ENCODE results near the gene PHF21B.
A peak's percentile ranks its signal among the peaks of the same experiment; 100 is the strongest.

PHF21B gene

GRCh38 chr22:45007391-45008185 is 2.2 kb downstream of the PHF21B start:
- in situ Hi-C loops (cut with MboI; ENCODE audit: low sequenced_read_pairs), result no loop called here
- Histone ChIP-seq H3K4me3 (peak overlapping the region; percentile 72), H3K4me1 (peaks cover 3% of the 10 kb centered on the region; the same call in 1 of the 2 replicates), H3K27me3 (ENCODE audit: low read depth) (no peaks in the 10 kb centered on the region), H3K9me3 (no peaks in the 10 kb centered on the region), H3K36me3 (replicated peaks) (peaks cover 7% of the 10 kb centered on the region; the same call in 1 of the 2 replicates)
- DNase-seq (ENCODE audit: low spot score in 2 of 2), result peak; percentile 57 to 90

DNA sequence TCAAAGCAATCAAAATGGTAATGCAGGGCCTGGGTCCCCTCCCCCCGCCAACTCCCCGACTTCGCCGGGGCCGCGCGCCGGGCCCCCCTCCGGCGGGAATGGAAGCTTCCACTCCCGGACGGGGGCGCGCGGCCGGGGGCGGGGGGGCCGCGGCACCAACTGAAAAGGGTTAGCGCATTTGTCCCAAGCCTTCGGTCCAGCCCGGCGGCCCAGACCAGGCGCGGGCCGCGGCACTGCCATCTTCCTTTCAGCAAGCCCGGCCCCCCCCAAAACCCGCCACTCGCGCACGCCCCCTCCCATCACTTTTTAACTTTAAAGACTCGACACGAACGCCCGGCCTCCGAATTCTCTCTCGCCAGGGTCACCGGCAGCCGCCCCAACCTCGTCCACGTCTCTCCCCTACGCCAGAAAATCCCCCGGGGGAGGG is 2.8 kb downstream of the PHF21B start:
- Histone ChIP-seq H3K4me3 (peak overlapping the region; percentile 45), H3K36me3 (replicated peaks) (peaks cover 7% of the 10 kb centered on the region; the same call in 1 of the 2 replicates), H3K9me3 (no peaks in the 10 kb centered on the region), H3K27me3 (ENCODE audit: low read depth) (no peaks in the 10 kb centered on the region), H3K4me1 (peaks cover 3% of the 10 kb centered on the region; the same call in 1 of the 2 replicates)
- in situ Hi-C loops (cut with MboI; ENCODE audit: low sequenced_read_pairs), result no loop called here
- DNase-seq (ENCODE audit: low spot score in 2 of 2), result peak; percentile 20 to 76

GRCh38 chr22:45006111-45006963 is 3.5 kb downstream of the PHF21B start:
- H3K4me1 ChIP-seq, result peaks cover 3% of the 10 kb centered on the region; the same call in 1 of the 2 replicates
- in situ Hi-C loops (cut with MboI; ENCODE audit: low sequenced_read_pairs), result no loop called here
- peak overlapping the region; percentile 45 for H3K4me3 ChIP-seq
- H3K36me3 ChIP-seq (replicated peaks), result peaks cover 11% of the 10 kb centered on the region
- no peaks in the 10 kb centered on the region for H3K9me3 ChIP-seq
- peak; percentile 36 to 40 for DNase-seq (ENCODE audit: low spot score in 2 of 2)
- H3K27me3 ChIP-seq (ENCODE audit: low read depth), result no peaks in the 10 kb centered on the region

GRCh38 chr22:45001653-45002052 is 8.2 kb downstream of the PHF21B start:
- H3K9me3 ChIP-seq, result no peaks in the 10 kb centered on the region
- no peaks in the 10 kb centered on the region for H3K27me3 ChIP-seq (ENCODE audit: low read depth)
- DNase-seq (ENCODE audit: low spot score in 2 of 2), result no peak
- in situ Hi-C loops (cut with MboI; ENCODE audit: low sequenced_read_pairs), result no loop called here
- no peak overlapping the region for H3K4me3 ChIP-seq
- no peaks in the 10 kb centered on the region; the same call in 1 of the 2 replicates for H3K4me1 ChIP-seq
- H3K36me3 ChIP-seq (replicated peaks), result peaks cover 12% of the 10 kb centered on the region

GRCh38 chr22:45000330-45000729 is 9.5 kb downstream of the PHF21B start:
- Histone ChIP-seq H3K36me3 (replicated peaks) (peaks cover 12% of the 10 kb centered on the region), H3K27me3 (ENCODE audit: low read depth) (no peaks in the 10 kb centered on the region)
- DNase-seq (ENCODE audit: low spot score in 2 of 2), result no peak

GRCh38 chr22:44999687-45000086 is 10.1 kb downstream of the PHF21B start:
- H3K9me3 ChIP-seq, result no peaks in the 10 kb centered on the region
- no peaks in the 10 kb centered on the region for H3K27me3 ChIP-seq (ENCODE audit: low read depth)
- no peak overlapping the region for H3K4me3 ChIP-seq
- peaks cover 8% of the 10 kb centered on the region for H3K36me3 ChIP-seq (replicated peaks)
- in situ Hi-C loops (cut with MboI; ENCODE audit: low sequenced_read_pairs), result no loop called here
- no peaks in the 10 kb centered on the region for H3K4me1 ChIP-seq
- DNase-seq (ENCODE audit: low spot score in 2 of 2), result no peak

More at GRCh38 chr22:45000330-45000729, 9.5 kb downstream of the PHF21B start:
- in situ Hi-C loops (cut with MboI; ENCODE audit: low sequenced_read_pairs), result no loop called here
- no peaks in the 10 kb centered on the region for H3K9me3 ChIP-seq
- H3K4me1 ChIP-seq, result no peaks in the 10 kb centered on the region
- H3K4me3 ChIP-seq, result no peak overlapping the region

DNA sequence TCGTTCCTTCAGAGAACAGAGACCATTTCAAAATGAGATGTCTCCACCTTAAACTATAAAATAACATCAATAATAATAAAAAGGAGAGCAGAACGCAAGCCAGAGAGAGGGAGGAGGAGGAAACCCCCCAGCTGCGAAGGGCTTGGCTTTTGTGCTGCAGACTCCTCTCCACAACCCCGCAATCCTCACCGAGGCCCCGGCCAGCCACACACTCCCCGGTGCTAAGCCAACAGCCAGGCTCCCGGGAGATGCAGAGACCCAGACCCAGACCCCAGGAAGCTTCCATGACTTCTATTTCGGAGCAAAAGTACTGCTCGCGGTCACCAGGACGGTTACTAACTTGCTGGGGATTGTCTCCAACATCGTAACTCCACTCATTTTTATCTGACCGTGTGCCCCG is 10.6 kb downstream of the PHF21B start:
- no peak for DNase-seq (ENCODE audit: low spot score in 2 of 2)
- H3K36me3 ChIP-seq (replicated peaks), result peaks cover 5% of the 10 kb centered on the region
- in situ Hi-C loops (cut with MboI; ENCODE audit: low sequenced_read_pairs), result no loop called here

DNA sequence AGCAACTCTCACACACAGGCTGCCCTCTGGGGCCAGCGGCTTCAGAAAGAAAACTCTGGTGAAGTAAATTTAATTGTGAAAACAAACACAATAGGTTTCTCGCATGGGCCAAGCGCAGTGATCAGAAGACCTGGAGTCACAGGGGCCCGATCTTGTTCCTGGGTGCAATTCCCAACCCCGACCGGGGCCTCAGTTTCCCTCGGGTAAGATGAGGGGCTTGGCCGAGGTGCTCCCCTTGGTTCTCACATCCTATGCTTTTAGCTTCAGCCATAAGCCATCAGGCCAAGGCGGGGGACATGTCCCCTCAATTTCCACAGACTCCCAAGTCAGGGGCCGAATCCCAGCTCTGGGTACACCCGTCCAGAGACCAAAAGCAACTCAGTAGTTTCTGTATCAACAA is 11.5 kb downstream of the PHF21B start:
- Histone ChIP-seq H3K4me3 (no peak overlapping the region), H3K27me3 (ENCODE audit: low read depth) (no peaks in the 10 kb centered on the region), H3K4me1 (no peaks in the 10 kb centered on the region), H3K36me3 (replicated peaks) (peaks cover 5% of the 10 kb centered on the region), H3K9me3 (no peaks in the 10 kb centered on the region)
- in situ Hi-C loops (cut with MboI; ENCODE audit: low sequenced_read_pairs), result no loop called here
- no peak for DNase-seq (ENCODE audit: low spot score in 2 of 2)

More for the DNA sequence above, 10.6 kb downstream of the PHF21B start:
- no peaks in the 10 kb centered on the region for H3K9me3 ChIP-seq
- no peaks in the 10 kb centered on the region for H3K4me1 ChIP-seq
- no peak overlapping the region for H3K4me3 ChIP-seq
- no peaks in the 10 kb centered on the region for H3K27me3 ChIP-seq (ENCODE audit: low read depth)

DNA sequence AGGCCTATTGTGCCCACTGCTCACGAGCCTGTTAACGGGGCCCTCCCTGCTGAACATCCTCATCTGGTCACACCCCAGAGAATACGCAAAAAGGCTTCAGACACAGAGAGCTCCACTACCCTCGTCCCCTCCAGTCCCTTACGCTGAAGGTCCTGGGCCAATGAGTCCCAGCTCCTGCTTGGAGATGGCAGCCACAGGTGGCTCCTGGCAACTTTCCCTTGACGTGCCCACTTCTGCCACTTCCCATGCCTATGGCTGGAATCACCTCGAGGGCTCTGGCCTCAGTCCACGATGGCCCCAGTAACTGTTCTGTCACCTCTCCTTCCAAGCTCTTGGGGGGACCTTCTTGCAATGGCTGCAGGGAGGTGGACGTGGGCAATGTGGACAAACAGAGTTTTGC is 12.7 kb downstream of the PHF21B start:
- Histone ChIP-seq H3K9me3 (no peaks in the 10 kb centered on the region), H3K27me3 (ENCODE audit: low read depth) (no peaks in the 10 kb centered on the region), H3K36me3 (replicated peaks) (peaks cover 5% of the 10 kb centered on the region), H3K4me3 (no peak overlapping the region), H3K4me1 (no peaks in the 10 kb centered on the region)
- no peak for DNase-seq (ENCODE audit: low spot score in 2 of 2)
- in situ Hi-C loops (cut with MboI; ENCODE audit: low sequenced_read_pairs), result no loop called here

- no peaks in the 10 kb centered on the region for H3K4me1 ChIP-seq
- no peaks in the 10 kb centered on the region for H3K27me3 ChIP-seq (ENCODE audit: low read depth)
- DNase-seq (ENCODE audit: low spot score in 2 of 2), result no peak
- H3K4me3 ChIP-seq, result no peak overlapping the region
- no peaks in the 10 kb centered on the region for H3K9me3 ChIP-seq
- peaks cover 4% of the 10 kb centered on the region for H3K36me3 ChIP-seq (replicated peaks)
- in situ Hi-C loops (cut with MboI; ENCODE audit: low sequenced_read_pairs), result no loop called here
Observed at GRCh38 chr22:44996648-44997047, 13.2 kb downstream of the PHF21B start.

DNA sequence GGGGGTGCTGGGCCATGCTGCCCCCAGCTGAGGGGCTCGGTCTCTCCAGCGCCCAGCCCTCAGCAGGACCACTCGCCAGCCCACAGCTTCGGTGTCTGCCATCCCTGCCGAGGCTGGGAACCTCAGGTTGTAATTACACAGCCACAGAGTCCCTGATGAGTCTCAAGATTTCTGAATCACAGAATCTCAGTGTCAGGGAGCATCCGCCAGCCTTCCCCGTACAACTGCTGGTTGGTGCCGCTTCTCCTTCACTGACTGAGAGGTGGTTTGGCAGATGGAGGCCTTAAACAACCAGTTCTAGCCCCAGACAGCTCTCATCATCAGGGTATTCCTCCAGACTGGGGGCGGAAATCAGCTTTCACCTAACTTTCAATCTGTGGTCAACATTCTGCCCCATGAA is 13.7 kb downstream of the PHF21B start:
- Histone ChIP-seq H3K4me3 (no peak overlapping the region), H3K27me3 (ENCODE audit: low read depth) (no peaks in the 10 kb centered on the region), H3K9me3 (no peaks in the 10 kb centered on the region), H3K36me3 (replicated peaks) (no peaks in the 10 kb centered on the region; the same call in 1 of the 2 replicates), H3K4me1 (no peaks in the 10 kb centered on the region)
- DNase-seq (ENCODE audit: low spot score in 2 of 2), result no peak
- in situ Hi-C loops (cut with MboI; ENCODE audit: low sequenced_read_pairs), result no loop called here

- H3K4me1 ChIP-seq, result no peaks in the 10 kb centered on the region
- no peaks in the 10 kb centered on the region for H3K27me3 ChIP-seq (ENCODE audit: low read depth)
- no peaks in the 10 kb centered on the region; the same call in 1 of the 2 replicates for H3K36me3 ChIP-seq (replicated peaks)
- no peak overlapping the region for H3K4me3 ChIP-seq
- no peak for DNase-seq (ENCODE audit: low spot score in 2 of 2)
- in situ Hi-C loops (cut with MboI; ENCODE audit: low sequenced_read_pairs), result no loop called here
- H3K9me3 ChIP-seq, result no peaks in the 10 kb centered on the region
Observed at GRCh38 chr22:44995715-44996114, 14.1 kb downstream of the PHF21B start.

GRCh38 chr22:44995105-44995514 is 14.7 kb downstream of the PHF21B start:
- Histone ChIP-seq H3K27me3 (ENCODE audit: low read depth) (no peaks in the 10 kb centered on the region), H3K4me1 (no peaks in the 10 kb centered on the region), H3K9me3 (no peaks in the 10 kb centered on the region), H3K4me3 (no peak overlapping the region), H3K36me3 (replicated peaks) (no peaks in the 10 kb centered on the region; the same call in 1 of the 2 replicates)
- no peak for DNase-seq (ENCODE audit: low spot score in 2 of 2)
- in situ Hi-C loops (cut with MboI; ENCODE audit: low sequenced_read_pairs), result no loop called here
